HL-60 (cell line): ENCODE results near the gene DAP.

Experiments
- CTCF ChIP-seq: IDR thresholded peaks from one replicate; pipeline ENCODE4 v1.5.1; 2011; ENCODE audit warnings: low read length, control low read depth, inconsistent platforms; ENCODE audit not compliant: insufficient read depth
- GABPA ChIP-seq: IDR thresholded peaks from 2 replicates; pipeline ENCODE4 v1.6.1; 2012; ENCODE audit warnings: low read depth
- POLR2AphosphoS5 ChIP-seq: IDR thresholded peaks from 2 replicates; pipeline ENCODE4 v1.6.1; 2012; ENCODE audit warnings: low read depth
- SPI1 ChIP-seq: IDR thresholded peaks from 2 replicates; pipeline ENCODE4 v1.6.1; 2012; ENCODE audit warnings: low read depth, mild to moderate bottlenecking, borderline replicate concordance

- TF ChIP-seq CTCF (no peak), GABPA (no peak), SPI1 (no peak), POLR2AphosphoS5 (no peak)
These were observed 36.2 kb upstream of the DAP start for GRCh38 chr5:10797261-10797660.
